Smooth muscle cell (in vitro differentiated cells): ENCODE data around the gene PUS1. TPM values are rescaled to one million over a fixed set of nuclear protein-coding genes. Genes with fewer than 3 reads are reported as not detected.
"Not testable (repeated sequence)": the region's sequence is repeated elsewhere in the genome, so short reads cannot be mapped to it uniquely, and the experiment has no call there.

Experiments used
- DNase-seq: peaks from one replicate; lab custom pipeline; 2025; ENCODE audit not compliant: unreplicated experiment; lab: John Stamatoyannopoulos, UW
- H2AFZ ChIP-seq: fragments of 200-600 bp; sonication (generic); 2 replicates; pipeline ENCODE4 v1.6.0; 2016; ENCODE audit warnings: antibody characterized with exemption, low read depth, mild to moderate bottlenecking
- H3F3A ChIP-seq: fragments of 200-600 bp; sonication (generic); 2 replicates; pipeline ENCODE4 v1.6.0; 2017; ENCODE audit warnings: antibody characterized with exemption, low read depth
- H3K27ac ChIP-seq: fragments of 200-600 bp; sonication (generic); 2 replicates; pipeline ENCODE4 v1.5.1; 2016; ENCODE audit warnings: low read depth, mild to moderate bottlenecking
- H3K27me3 ChIP-seq: fragments of 200-600 bp; sonication (generic); 2 replicates; pipeline ENCODE4 v1.6.1; 2016; ENCODE audit warnings: low read depth, mild to moderate bottlenecking
- H3K36me3 ChIP-seq: fragments of 200-600 bp; sonication (generic); 2 replicates; pipeline ENCODE4 v1.5.1; 2016; ENCODE audit warnings: low read depth
- H3K4me1 ChIP-seq: fragments of 200-600 bp; sonication (generic); 2 replicates; pipeline ENCODE4 v1.5.1; 2016; ENCODE audit warnings: low read depth
- H3K4me2 ChIP-seq: fragments of 200-600 bp; sonication (generic); 2 replicates; pipeline ENCODE4 v1.6.0; 2016; ENCODE audit warnings: mild to moderate bottlenecking
- H3K4me3 ChIP-seq: fragments of 200-600 bp; sonication (generic); 2 replicates; pipeline ENCODE4 v1.5.1; 2016; ENCODE audit warnings: mild to moderate bottlenecking
- H3K79me2 ChIP-seq: fragments of 200-600 bp; sonication (generic); 2 replicates; pipeline ENCODE4 v1.6.0; 2016; ENCODE audit warnings: low read depth, mild to moderate bottlenecking
- H3K9ac ChIP-seq: fragments of 200-600 bp; sonication (generic); 2 replicates; pipeline ENCODE4 v1.6.0; 2016; ENCODE audit warnings: low read depth
- H3K9me3 ChIP-seq: fragments of 200-600 bp; sonication (generic); replicated peaks from 2 replicates; pipeline ENCODE4 v1.5.1; 2016; ENCODE audit warnings: low read depth
- H4K20me1 ChIP-seq: fragments of 200-600 bp; sonication (generic); 2 replicates; pipeline ENCODE4 v1.6.0; 2016; ENCODE audit warnings: low read depth
- CTCF ChIP-seq: fragments of 200-600 bp; sonication (generic); IDR thresholded peaks from 2 replicates; pipeline ENCODE4 v1.5.1; 2017; ENCODE audit warnings: borderline replicate concordance, mild to moderate bottlenecking, antibody characterized with exemption; ENCODE audit not compliant: insufficient read depth, poor library complexity, severe bottlenecking
- WGBS: methylation state at CpG from one replicate; pipeline ENCODE4 v1.1.7; 2016; ENCODE audit warnings: low lambda C conversion rate; 5-methylcytosine and 5-hydroxymethylcytosine counted together
- polyA plus RNA-seq: library from polyadenylated mRNA; unstranded; fragments of >200 nt; fragmentation: Nextera tagmentation; extraction: Ambion mirVana; gene quantifications from 2 replicates; pipeline ENCODE4 v1.2.1, GENCODE V29; 2016
- total RNA-seq: library from RNA; depleted of rRNA; stranded (reverse); fragments of >200 nt; gene quantifications from 2 replicates; pipeline ENCODE4 v1.2.3, GENCODE V29; 2014

PUS1 gene
- 2.6 and 22.2 TPM in 2 replicates for total RNA-seq
- polyA plus RNA-seq, result 6.6 and 18.5 TPM in 2 replicates

- Histone ChIP-seq H3K79me2 (peaks cover 5% of the 10 kb centered on the region), H3K27ac (peak within 1 kb of the TSS; percentile 52), H3K4me3 (peak within 1 kb of the TSS; percentile 96), H3K9ac (peak within 1 kb of the TSS; percentile 84), H3K4me2 (peak within 1 kb of the TSS; percentile 100), H2AFZ (peak within 1 kb of the TSS; percentile 95), H3K9me3 (no peaks in the 10 kb centered on the region), H3K36me3 (no peaks in the 10 kb centered on the region), H4K20me1 (no peaks in the 10 kb centered on the region), H3K27me3 (no peaks in the 10 kb centered on the region), H3K4me1 (peaks cover 7% of the 10 kb centered on the region), H3F3A (no peaks in the 10 kb centered on the region)
- 1% methylated on average over 57 of the region's 84 CpGs for WGBS
- TF ChIP-seq CTCF, result no peak
- peak; percentile 67 for DNase-seq
Observed at GRCh38 chr12:131928711-131929580, at the start of gene PUS1. TSS of gene PUS1 (plus strand) at chr12:131929276. CDS start at chr12:131929723, 447 bp downstream.

GRCh38 chr12:131882804-131883520 lies 46.1 kb upstream of the PUS1 start:
- Histone ChIP-seq H3F3A (no peaks in the 10 kb centered on the region), H3K79me2 (no peaks in the 10 kb centered on the region), H3K27ac (no peak overlapping the region), H2AFZ (no peak overlapping the region), H3K4me3 (no peak overlapping the region), H3K27me3 (no peaks in the 10 kb centered on the region), H4K20me1 (no peaks in the 10 kb centered on the region), H3K9me3 (no peaks in the 10 kb centered on the region), H3K36me3 (no peaks in the 10 kb centered on the region), H3K4me2 (no peak overlapping the region), H3K4me1 (peaks cover 12% of the 10 kb centered on the region), H3K9ac (no peak overlapping the region)
- WGBS, result 75% methylated on average over 16 of the region's 16 CpGs
- DNase-seq, result no peak
- TF ChIP-seq CTCF, result no peak

- no peaks in the 10 kb centered on the region for H4K20me1 ChIP-seq
- H3K9ac ChIP-seq, result no peak overlapping the region
- H2AFZ ChIP-seq, result no peak overlapping the region
- H3K27ac ChIP-seq, result no peak overlapping the region
- no peak overlapping the region for H3K4me2 ChIP-seq
- no peak overlapping the region for H3K4me3 ChIP-seq
- H3K27me3 ChIP-seq, result no peaks in the 10 kb centered on the region
- H3K36me3 ChIP-seq, result no peaks in the 10 kb centered on the region
- TF ChIP-seq CTCF, result no peak
- no peaks in the 10 kb centered on the region for H3K9me3 ChIP-seq
- peaks cover 9% of the 10 kb centered on the region for H3K4me1 ChIP-seq
- H3F3A ChIP-seq, result no peaks in the 10 kb centered on the region
- no peaks in the 10 kb centered on the region for H3K79me2 ChIP-seq
- WGBS, result 93% methylated on average over 4 of the region's 4 CpGs
- no peak for DNase-seq
Observed at GRCh38 chr12:131883521-131883900, 45.6 kb upstream of the PUS1 start.

- WGBS, result 87% methylated on average over 8 of the region's 8 CpGs
Observed at GRCh38 chr12:131885076-131885475, 44.0 kb upstream of the PUS1 start.

More at GRCh38 chr12:131885076-131885475, 44.0 kb upstream of the PUS1 start:
- not testable (repeated sequence) for H3K79me2 ChIP-seq, H3K9ac ChIP-seq, H3K27me3 ChIP-seq, H3F3A ChIP-seq, DNase-seq, H3K9me3 ChIP-seq, H2AFZ ChIP-seq, H3K27ac ChIP-seq, H4K20me1 ChIP-seq, H3K4me2 ChIP-seq, H3K4me3 ChIP-seq, H3K36me3 ChIP-seq, H3K4me1 ChIP-seq
